Measurements from ENCODE around the gene IL17F.
A peak's percentile ranks its signal among the peaks of the same experiment; 100 is the strongest.

IL17F gene

GRCh38 chr6:52244400-52244799, at the start of gene IL17F:
Gene IL17F, minus strand, starts transcription at chr6:52244500. Its CDS starts 71 bp downstream, at chr6:52244429.
- Mint-ChIP-seq H3K36me3 (peaks cover 9% of the 10 kb centered on the region), H3K27ac (no peak within 1 kb of the TSS), H3K4me1 (no peaks in the 10 kb centered on the region), H3K9me3 (no peaks in the 10 kb centered on the region), H3K4me3 (no peak within 1 kb of the TSS)
- ATAC-seq (no peak), DNase-seq (ENCODE audit: low spot score in 2 of 2) (no peak)

- Mint-ChIP-seq H3K36me3 (peaks cover 7% of the 10 kb centered on the region), H3K9me3 (no peaks in the 10 kb centered on the region), H3K4me3 (no peak overlapping the region), H3K4me1 (peaks cover 27% of the 10 kb centered on the region), H3K27ac (no peak overlapping the region)
- DNase-seq (ENCODE audit: low spot score in 2 of 2) (no peak), ATAC-seq (no peak)
These were observed 48.8 kb upstream of the IL17F start for GRCh38 chr6:52293067-52293466.

DNA sequence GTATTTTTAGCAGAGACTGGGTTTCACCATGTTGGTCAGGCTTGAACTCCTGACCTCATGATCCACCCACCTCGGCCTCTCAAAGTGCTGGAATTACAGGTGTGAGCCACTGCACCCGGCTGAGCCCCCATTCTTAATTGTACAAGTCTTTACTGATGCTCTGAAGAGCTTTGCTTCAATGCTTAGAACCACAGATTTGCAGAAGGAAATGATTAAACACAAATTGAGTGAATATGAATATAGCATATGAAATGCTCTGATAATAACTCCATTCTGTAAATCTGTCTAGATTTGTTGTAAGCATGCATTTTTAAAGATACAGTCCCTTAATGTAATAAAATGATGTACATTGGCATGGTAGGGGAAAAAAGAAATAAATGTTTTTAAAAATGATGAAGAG, 44.5 kb upstream of the IL17F start:
- no peak for DNase-seq (ENCODE audit: low spot score in 2 of 2)
- H3K4me1 Mint-ChIP-seq: peaks cover 6% of the 10 kb centered on the region
- H3K36me3 Mint-ChIP-seq: peaks cover 3% of the 10 kb centered on the region
- H3K9me3 Mint-ChIP-seq: no peaks in the 10 kb centered on the region
- ATAC-seq: no peak
- no peak overlapping the region for H3K4me3 Mint-ChIP-seq
- H3K27ac Mint-ChIP-seq: no peak overlapping the region

DNA sequence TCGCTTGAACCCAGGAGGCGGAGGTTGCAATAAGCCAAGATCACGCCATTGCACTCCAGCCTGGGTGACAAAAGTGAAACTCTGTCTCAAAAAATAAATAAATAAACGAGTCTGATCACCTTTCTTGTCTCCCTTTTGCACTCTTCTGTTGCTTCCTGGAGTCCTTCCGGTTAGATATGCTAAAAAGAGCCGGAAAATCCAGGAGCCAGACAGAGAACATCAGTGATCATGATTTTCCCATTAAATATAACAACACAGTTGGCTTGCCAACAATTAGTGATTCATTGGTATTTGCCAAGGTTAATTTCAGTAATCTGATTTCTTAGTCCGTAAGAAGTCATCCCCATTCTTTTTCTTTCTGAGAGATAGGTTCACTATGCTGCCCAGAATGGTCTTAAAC, 43.9 kb upstream of the IL17F start:
- Mint-ChIP-seq H3K36me3 (peaks cover 10% of the 10 kb centered on the region), H3K9me3 (no peaks in the 10 kb centered on the region), H3K4me3 (no peak overlapping the region), H3K27ac (no peak overlapping the region), H3K4me1 (peaks cover 9% of the 10 kb centered on the region)
- no peak for DNase-seq (ENCODE audit: low spot score in 2 of 2)
- no peak for ATAC-seq

DNA sequence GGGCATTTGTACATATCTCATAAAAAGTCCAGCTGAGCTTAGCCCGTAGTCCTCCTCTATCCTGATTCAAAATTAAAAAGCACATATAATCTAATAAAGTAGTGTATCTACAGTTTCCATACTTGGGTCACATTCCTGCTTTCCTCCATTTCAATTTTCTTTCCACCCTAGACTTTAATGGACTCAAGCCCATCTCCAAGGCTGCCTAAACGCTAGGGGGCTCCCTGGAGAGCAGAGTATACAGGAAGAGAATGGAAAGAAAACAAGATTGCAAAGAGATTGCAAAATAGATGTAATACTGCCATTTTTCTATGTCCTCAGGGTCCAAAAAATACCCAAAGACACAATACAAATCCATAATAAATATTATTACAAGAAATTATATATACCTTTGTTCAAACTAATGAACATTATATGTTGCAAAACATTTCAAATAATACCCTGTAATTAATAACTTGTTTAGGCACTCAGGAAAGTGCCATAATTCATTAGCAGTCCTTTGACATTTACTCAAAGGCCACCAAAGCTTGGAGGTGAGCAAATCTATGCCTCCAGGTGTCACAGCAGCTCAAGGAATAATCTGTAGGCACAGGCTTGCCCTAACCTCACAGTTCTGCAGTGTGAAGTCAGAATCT, 42.6 kb upstream of the IL17F start:
- H3K27ac Mint-ChIP-seq: peak overlapping the region; percentile 49
- peaks cover 23% of the 10 kb centered on the region for H3K36me3 Mint-ChIP-seq

GRCh38 chr6:52285177-52286068, 41.1 kb upstream of the IL17F start:
- H3K4me1 Mint-ChIP-seq: peaks cover 31% of the 10 kb centered on the region
- H3K36me3 Mint-ChIP-seq: peaks cover 37% of the 10 kb centered on the region
- ATAC-seq (no peak), DNase-seq (ENCODE audit: low spot score in 2 of 2) (no peak)
- no peak overlapping the region for H3K27ac Mint-ChIP-seq
- H3K4me3 Mint-ChIP-seq: no peak overlapping the region
- H3K9me3 Mint-ChIP-seq: no peaks in the 10 kb centered on the region

More for the DNA sequence above, 42.6 kb upstream of the IL17F start:
- Mint-ChIP-seq H3K4me3 (no peak overlapping the region), H3K9me3 (no peaks in the 10 kb centered on the region), H3K4me1 (peaks cover 20% of the 10 kb centered on the region)
- no peak for ATAC-seq
- DNase-seq (ENCODE audit: low spot score in 2 of 2): peak; percentile 49 to 80

DNA sequence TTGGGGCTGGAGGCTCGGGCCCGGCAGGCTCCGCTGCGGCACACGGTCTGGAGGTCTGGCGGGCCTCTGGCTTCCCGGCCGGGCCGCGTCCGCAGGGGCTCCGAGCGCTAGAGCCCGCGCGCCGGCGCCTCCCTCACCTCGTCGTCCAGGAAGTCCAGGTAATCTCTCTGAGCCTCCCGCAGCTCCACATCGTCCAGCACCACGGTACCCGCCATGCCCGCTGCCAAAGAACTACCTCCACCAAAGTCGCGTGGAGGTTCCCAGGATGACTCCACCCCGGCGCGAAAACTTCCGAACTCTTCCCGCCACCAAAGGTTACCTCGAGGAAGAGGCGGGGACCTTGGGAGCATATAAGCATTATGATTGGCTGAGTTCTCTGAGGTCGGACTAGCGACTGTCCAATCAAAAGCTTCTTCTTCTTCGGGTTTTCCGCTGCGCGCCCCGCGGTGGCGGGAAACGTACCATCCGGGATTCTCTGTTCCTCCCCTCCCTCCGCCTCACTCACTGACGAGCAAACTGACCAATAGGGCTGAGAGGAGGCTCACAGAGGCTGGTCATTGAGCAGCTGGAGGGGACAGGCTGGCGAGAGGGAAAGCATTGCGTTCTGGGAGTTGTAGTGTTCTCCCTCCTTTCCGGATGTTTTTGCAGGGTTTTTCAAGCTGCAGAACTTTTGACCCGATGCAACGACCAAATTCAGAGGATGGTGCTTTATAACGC, 40.3 kb upstream of the IL17F start, which contains the start of gene MCM3:
Gene MCM3, minus strand, starts transcription at position 283 of the 717 bp plus-strand sequence. Its CDS starts 68 bp downstream, at position 215.
- H3K4me1 Mint-ChIP-seq: peaks cover 34% of the 10 kb centered on the region
- H3K4me3 Mint-ChIP-seq: no peak within 1 kb of the TSS
- no peaks in the 10 kb centered on the region for H3K9me3 Mint-ChIP-seq
- peak within 1 kb of the TSS; percentile 61 for H3K27ac Mint-ChIP-seq
- H3K36me3 Mint-ChIP-seq: peaks cover 46% of the 10 kb centered on the region
- peak; percentile 76 to 97 for DNase-seq (ENCODE audit: low spot score in 2 of 2)
- ATAC-seq: peak; percentile 99

DNA sequence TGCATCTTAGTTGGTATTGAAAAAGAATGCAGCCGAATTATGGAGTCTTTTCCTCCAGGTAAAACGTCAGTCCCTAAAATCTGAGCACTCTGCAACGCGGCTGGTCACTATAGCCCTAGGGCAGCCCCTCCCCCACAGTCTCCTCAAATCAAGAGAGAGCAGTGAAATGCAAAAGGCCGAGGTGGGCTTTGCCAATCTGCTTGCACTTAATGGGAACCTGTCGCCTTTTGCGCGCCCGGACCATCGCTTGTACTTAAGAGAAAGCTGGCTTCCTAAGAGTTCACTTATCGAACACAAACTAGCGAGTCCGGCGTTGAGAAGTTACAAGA, 39.8 kb upstream of the IL17F start:
- H3K36me3 Mint-ChIP-seq: peaks cover 51% of the 10 kb centered on the region
- peak in 1 of 2 donors; percentile 38 for DNase-seq (ENCODE audit: low spot score in 2 of 2)
- H3K4me1 Mint-ChIP-seq: peaks cover 34% of the 10 kb centered on the region
- no peak overlapping the region for H3K4me3 Mint-ChIP-seq
- H3K27ac Mint-ChIP-seq: no peak overlapping the region
- no peaks in the 10 kb centered on the region for H3K9me3 Mint-ChIP-seq
- ATAC-seq: peak; percentile 1

DNA sequence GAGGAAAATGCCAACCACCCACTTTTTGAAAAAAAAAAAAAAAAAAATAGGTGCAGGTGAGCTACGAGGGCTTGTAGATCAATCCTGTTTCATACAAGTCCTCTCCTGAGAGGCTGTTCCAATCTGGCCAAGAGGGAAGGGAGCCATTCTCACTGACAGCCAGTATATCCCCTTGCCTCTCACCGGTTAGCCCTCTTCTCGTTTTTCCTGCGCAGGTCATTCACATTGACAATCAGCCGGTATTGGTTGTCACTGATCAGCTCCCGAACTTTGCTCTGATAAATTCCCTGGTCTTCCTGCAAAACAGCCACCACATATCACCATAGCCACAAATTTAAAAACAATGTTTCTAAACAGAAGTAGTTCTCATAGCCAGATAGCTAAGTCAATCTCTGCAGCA, 38.8 kb upstream of the IL17F start:
- DNase-seq (ENCODE audit: low spot score in 2 of 2) (no peak), ATAC-seq (no peak)
- Mint-ChIP-seq H3K4me3 (no peak overlapping the region), H3K9me3 (no peaks in the 10 kb centered on the region), H3K27ac (peak overlapping the region; percentile 61), H3K4me1 (peaks cover 34% of the 10 kb centered on the region), H3K36me3 (peaks cover 61% of the 10 kb centered on the region)

- DNase-seq (ENCODE audit: low spot score in 2 of 2) (no peak), ATAC-seq (no peak)
- peaks cover 15% of the 10 kb centered on the region for H3K4me1 Mint-ChIP-seq
- peak overlapping the region; percentile 26 for H3K27ac Mint-ChIP-seq
- peaks cover 100% of the 10 kb centered on the region for H3K36me3 Mint-ChIP-seq
- no peaks in the 10 kb centered on the region for H3K9me3 Mint-ChIP-seq
- no peak overlapping the region for H3K4me3 Mint-ChIP-seq
These were observed 31.8 kb upstream of the IL17F start for GRCh38 chr6:52276130-52276529.

DNA sequence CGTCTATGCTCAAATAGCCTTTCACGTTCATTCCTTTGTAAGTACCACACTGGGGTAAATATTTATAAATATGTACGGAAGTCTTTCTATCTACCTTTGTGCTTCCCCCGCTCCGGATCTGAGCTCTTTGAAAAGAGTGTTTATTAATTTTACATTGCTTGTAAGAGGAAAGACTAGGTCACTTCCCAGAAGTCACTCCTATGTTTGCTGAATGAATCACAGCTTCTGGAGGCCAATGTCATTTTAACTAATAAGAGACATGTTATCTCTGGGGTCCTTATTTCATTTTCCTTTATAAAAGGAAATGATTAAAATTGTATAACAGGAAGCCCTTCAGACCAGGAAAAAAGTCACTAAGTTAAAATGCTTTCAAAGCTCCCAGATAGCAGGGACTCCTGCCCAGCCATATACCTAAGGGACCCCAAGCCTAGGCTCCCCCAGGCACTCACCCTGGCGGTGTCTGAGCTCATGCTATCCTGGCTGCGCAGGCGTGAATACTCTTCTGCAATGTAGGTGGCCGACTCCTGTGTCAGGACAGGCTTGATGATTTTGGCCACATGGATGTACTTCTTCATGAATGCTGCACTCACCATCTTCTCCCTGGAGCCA, 27.7 kb upstream of the IL17F start:
- no peak overlapping the region for H3K4me3 Mint-ChIP-seq
- peaks cover 12% of the 10 kb centered on the region for H3K4me1 Mint-ChIP-seq
- ATAC-seq (no peak), DNase-seq (ENCODE audit: low spot score in 2 of 2) (no peak)
- no peaks in the 10 kb centered on the region for H3K9me3 Mint-ChIP-seq
- peaks cover 100% of the 10 kb centered on the region for H3K36me3 Mint-ChIP-seq
- no peak overlapping the region for H3K27ac Mint-ChIP-seq

DNA sequence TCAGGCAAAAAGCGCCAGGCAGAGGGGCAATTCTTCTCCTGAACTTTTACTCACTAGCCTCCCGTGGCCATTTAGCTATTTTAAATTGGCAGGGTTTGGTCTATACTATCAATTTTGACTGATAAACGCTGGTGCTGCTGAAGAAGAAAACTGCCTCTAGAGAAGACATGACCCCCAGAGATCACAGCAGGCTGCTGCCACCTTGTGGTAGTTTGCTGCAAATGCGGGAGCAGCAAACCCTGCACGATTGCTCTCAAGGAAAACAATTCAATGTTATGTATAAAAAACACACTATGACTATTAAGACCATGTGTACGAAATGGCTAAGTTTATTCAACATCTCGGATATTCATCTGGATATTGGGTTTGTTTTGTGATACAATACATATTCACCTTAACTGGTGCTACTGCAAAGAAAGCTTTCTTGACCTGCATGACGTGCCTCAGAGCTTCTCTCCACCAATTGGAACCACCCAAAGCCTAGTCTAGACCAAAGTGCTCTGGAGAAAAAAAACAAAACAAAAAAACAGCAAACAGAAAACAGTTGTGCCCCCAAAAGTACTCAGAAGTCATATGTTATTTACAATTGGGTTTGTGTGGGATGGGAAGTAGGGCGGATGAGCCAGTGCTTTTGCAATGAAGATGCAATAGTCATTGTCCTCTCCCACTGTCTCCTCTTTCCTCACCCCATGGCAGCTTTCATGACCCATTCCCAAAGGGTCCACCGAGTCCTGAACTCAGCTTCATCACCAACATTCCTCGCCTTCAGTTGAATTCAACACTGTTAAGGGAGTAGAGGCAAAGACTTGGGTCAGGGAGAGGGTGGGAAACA, 19.6 kb upstream of the IL17F start:
- Mint-ChIP-seq H3K9me3 (no peaks in the 10 kb centered on the region), H3K36me3 (peaks cover 82% of the 10 kb centered on the region)
- DNase-seq (ENCODE audit: low spot score in 2 of 2): peak; percentile 61 to 79

DNA sequence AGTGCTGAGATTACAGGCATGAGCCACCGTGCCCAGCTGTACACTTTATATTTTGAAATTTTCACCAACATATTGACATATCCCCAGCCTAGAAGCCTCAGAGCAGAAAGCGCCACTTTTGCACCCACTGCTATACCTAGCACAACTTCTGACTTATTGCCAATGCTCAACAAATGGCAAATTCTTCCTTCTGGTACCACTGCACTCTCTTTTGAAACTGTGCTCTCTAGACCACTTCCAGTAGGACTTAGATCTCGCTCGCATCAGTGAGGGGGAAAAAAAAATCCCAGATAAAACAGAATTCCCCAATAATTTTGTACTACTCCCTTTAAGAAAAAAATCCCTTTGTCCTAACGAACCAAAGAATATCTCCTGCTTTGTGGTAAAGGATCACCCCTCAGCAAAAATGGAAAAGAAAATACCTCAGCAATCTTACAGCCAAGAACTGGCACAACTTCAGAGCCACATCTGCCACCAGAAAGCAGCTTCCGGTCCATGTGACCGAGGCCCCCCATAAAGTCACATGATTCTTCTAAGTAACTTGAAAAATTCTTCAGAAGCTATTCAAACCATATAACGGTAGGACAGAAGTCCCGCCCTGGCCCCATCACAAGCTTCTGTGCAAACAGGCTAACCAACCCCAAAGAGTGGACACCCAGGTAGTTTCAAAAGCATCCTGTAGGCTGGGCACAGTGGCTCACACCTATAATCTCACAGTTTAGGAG, 18.5 kb upstream of the IL17F start:
- Mint-ChIP-seq H3K9me3 (no peaks in the 10 kb centered on the region), H3K4me1 (no peaks in the 10 kb centered on the region), H3K4me3 (no peak overlapping the region), H3K27ac (no peak overlapping the region), H3K36me3 (peaks cover 71% of the 10 kb centered on the region)
- DNase-seq (ENCODE audit: low spot score in 2 of 2) (no peak), ATAC-seq (no peak)

More for the DNA sequence above, 19.6 kb upstream of the IL17F start:
- H3K27ac Mint-ChIP-seq: no peak overlapping the region
- peak; percentile 81 for ATAC-seq
- peaks cover under 1% of the 10 kb centered on the region for H3K4me1 Mint-ChIP-seq
- no peak overlapping the region for H3K4me3 Mint-ChIP-seq

DNA sequence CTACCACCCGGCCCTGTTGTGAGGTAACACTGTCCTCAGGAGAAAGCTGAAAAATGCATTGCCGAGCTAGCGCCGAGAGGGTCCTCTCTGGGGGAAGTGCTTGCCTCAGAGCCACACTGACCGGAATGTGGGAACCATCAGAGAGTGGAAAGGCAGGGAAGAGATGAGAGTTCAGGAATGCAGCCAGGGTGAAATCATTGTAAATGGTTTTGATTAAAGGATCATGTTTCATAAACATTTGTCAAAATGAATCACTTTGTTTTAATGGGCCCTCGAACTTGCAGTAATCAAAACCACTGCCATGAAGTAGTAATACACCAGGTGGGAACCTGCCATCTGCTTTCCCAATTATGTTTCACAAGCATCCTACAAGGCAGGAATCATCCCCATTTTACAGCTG, 16.9 kb upstream of the IL17F start:
- H3K4me1 Mint-ChIP-seq: no peaks in the 10 kb centered on the region
- no peak for DNase-seq (ENCODE audit: low spot score in 2 of 2)
- H3K36me3 Mint-ChIP-seq: peaks cover 55% of the 10 kb centered on the region
- no peak for ATAC-seq
- no peak overlapping the region for H3K27ac Mint-ChIP-seq
- no peak overlapping the region for H3K4me3 Mint-ChIP-seq
- no peaks in the 10 kb centered on the region for H3K9me3 Mint-ChIP-seq

All from stimulated activated effector memory CD8-positive, alpha-beta T cell treated with anti-CD3 and anti-CD28 coated beads, Interleukin-12 subunit alpha, Interleukin-12 subunit beta, amount 100 ng/mL, for 72 hours (primary cell).